Stimulated activated CD4-positive, alpha-beta T cell treated with anti-CD3 and anti-CD28 coated beads, Interleukin-12 subunit alpha, Interleukin-12 subunit beta, amount 100 ng/mL, for 4 hours (primary cell): ENCODE results near the gene MTUS2.

ENCODE experiments used
- DNase-seq: peaks from one replicate; pipeline ENCODE4 v3.0.0-alpha.2; 2020

Gene MTUS2

DNA sequence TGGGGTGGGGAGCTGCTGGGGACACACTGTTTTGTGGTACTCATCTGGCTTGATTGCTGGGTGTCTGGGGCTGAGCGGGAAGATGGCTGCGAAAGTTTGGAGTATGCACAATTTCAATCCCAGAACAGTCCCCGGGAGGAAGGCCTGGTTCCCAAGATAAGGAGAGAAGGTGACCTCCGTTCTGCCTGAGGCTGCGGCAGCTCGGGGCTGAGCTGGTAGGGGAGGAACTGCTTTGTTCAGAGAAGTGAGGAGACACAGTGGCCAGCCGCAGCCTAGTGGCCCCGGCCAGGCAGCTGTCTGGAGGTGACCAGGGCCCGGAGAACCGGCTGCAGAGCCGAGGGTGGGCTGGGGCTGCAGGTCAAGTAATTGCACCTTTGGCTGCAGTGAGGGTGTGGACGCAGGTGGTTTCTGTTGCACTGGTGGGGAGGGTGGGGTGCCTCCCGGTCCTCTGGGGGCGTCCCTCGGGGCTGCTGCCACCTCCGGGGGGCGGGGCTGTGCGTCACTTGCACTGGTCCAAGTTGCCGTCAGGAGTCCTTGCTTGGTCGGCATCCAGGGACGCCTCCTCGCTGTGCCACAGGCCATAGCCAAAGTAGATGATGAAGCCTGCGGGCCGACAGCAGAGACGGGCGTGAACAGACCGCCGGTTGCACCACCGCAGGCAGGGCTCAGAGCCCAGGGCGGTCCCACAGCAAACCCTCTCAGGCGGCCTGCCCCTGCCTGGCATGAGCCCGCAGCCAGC, 694.0 kb downstream of the MTUS2 start:
- no peak for DNase-seq

DNA sequence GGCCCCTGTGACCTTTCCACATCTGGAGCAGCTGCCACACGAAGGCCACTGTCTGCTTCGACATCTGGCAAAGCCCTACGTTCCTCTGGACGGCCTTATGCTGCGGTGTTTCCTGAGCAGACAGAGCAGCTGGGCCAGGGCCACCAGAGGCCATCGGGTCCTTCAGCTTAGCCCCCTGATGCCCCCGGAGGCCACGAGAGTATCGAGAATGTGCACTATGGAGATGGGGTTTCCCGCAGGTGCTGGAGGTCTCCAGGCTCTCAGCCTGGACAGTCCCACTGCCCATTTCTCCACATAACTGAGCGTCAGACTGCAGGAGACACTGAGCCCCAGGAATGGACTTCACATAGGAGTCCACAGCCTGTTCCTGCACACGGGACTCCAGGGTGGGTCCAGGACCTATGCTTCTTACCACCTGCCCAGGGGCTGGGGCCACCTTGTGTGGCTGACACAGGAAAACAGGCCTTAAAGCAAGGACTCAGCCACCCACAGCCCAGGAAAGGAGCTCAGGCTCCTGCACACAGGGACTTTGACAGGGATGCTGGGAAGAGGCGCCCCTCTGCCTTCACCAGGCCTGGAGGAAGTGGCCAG, 694.7 kb downstream of the MTUS2 start:
- no peak for DNase-seq

- DNase-seq, result no peak
Measured at GRCh38 chr13:29515372-29515771, 695.2 kb downstream of the MTUS2 start.

GRCh38 chr13:29516012-29516411, 695.9 kb downstream of the MTUS2 start:
- no peak for DNase-seq

DNA sequence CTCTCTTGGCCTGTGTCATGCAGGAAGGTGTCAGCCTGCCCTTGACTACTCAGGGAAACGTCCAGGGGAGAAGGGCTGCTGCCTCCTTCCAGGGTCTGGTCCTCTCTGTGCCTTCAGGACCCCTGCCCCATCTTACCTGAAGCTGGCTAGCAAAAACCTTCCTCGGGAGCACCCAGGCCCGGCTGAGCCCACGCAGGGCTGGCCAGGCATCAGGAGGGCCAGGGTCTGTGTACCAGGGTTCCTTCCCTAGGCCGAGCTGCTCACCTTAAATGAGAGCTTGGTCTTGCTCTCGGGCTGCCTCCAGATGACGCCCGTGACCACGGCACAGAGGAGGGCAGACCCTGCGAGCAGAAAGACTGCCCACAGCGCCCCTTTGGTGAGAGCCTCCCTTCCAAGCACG, 696.7 kb downstream of the MTUS2 start:
- no peak for DNase-seq

DNA sequence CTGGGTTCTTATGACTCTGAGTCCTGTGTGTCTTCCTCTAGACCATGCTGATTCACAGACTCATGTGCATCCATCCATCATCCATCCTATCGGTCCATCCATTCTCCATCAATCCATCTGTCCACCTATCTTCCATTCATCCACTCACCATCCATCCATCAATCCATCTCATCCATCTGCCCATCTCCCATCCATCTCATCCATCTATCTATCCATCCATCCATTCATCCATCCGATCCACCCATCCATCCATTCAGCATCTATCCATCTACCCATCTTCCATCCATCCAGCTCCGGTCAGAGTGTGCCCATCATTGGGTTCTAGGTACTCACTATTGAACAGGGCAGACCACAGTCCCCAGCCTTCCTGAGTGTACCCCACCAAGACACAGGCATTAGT, 699.8 kb downstream of the MTUS2 start:
- no peak for DNase-seq

- DNase-seq, result no peak
Measured at GRCh38 chr13:29520671-29521070, 700.5 kb downstream of the MTUS2 start.

GRCh38 chr13:29521336-29521735, 701.2 kb downstream of the MTUS2 start:
- DNase-seq, result no peak

- no peak for DNase-seq
Measured at GRCh38 chr13:29522044-29522685, 702.0 kb downstream of the MTUS2 start.

DNA sequence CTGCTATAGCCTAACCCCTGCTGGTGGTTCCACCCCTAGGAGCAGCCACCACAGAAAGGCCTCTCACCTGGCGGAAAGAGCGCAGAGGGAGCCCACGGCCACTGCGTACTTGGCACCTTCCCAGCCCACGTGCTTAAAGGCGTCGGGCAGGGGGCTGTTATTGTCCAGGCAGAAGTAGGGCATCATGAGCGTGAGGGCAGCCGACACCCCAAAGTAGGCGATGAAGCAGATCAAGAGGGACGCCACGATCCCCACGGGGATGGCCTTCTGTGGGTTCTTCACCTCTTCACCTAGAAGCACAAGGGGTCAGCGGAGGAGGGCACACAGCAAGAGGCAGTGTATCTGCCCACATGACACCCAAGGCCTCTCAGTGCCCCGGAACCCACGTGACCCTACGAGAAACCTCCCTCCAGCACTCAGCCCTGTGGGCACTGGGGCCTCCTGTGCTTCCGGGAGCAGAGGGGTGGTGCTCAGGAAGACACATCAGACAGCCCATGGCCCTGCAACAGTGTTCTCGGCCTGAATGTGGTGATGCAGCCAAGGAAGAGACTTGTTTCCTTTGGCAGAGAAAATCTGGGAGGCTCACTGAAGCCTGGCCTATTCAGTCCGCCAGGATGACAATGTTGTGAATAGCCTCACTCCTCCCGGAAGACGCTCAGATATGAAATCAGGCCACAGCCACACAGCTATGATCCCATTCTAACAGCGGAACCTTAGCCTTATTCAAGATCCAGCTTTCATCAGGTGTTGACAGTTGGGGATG, 703.2 kb downstream of the MTUS2 start:
- no peak for DNase-seq

- no peak for DNase-seq
Measured at GRCh38 chr13:29524176-29524575, 704.0 kb downstream of the MTUS2 start.

GRCh38 chr13:29524641-29525040, 704.5 kb downstream of the MTUS2 start:
- no peak for DNase-seq

- no peak for DNase-seq
Measured at GRCh38 chr13:29525757-29526156, 705.6 kb downstream of the MTUS2 start.

- DNase-seq, result no peak
Measured at GRCh38 chr13:29526741-29527140, 706.6 kb downstream of the MTUS2 start.

GRCh38 chr13:29527511-29527910, 707.4 kb downstream of the MTUS2 start:
- DNase-seq, result no peak

- DNase-seq, result no peak
Measured at GRCh38 chr13:29527916-29528315, 707.8 kb downstream of the MTUS2 start.

- DNase-seq, result no peak
Measured at GRCh38 chr13:29529754-29530153, 709.6 kb downstream of the MTUS2 start.

- no peak for DNase-seq
Measured at GRCh38 chr13:29530901-29531300, 710.8 kb downstream of the MTUS2 start.

- DNase-seq, result no peak
Measured at GRCh38 chr13:29532116-29532515, 712.0 kb downstream of the MTUS2 start.

DNA sequence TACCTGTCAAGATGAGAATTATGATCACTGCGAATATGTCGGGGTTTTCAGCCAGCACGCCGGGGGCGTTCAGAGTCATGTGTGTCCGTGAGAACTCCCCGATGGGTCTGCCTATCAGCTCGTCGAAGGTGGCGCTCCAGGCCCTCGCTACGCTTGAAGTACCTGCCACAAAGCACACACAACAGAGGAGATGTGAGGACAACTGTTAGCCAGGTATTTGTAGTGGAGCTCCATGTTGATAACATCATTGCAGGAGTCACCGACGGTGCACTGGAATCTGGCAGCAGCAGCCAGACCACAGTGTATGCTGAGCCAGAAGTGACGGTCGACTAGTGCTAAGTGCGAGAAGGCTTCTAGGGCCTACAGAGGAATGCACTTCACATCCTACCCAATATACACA, 712.7 kb downstream of the MTUS2 start:
- DNase-seq, result no peak

GRCh38 chr13:29534083-29534482, 713.9 kb downstream of the MTUS2 start:
- no peak for DNase-seq

DNA sequence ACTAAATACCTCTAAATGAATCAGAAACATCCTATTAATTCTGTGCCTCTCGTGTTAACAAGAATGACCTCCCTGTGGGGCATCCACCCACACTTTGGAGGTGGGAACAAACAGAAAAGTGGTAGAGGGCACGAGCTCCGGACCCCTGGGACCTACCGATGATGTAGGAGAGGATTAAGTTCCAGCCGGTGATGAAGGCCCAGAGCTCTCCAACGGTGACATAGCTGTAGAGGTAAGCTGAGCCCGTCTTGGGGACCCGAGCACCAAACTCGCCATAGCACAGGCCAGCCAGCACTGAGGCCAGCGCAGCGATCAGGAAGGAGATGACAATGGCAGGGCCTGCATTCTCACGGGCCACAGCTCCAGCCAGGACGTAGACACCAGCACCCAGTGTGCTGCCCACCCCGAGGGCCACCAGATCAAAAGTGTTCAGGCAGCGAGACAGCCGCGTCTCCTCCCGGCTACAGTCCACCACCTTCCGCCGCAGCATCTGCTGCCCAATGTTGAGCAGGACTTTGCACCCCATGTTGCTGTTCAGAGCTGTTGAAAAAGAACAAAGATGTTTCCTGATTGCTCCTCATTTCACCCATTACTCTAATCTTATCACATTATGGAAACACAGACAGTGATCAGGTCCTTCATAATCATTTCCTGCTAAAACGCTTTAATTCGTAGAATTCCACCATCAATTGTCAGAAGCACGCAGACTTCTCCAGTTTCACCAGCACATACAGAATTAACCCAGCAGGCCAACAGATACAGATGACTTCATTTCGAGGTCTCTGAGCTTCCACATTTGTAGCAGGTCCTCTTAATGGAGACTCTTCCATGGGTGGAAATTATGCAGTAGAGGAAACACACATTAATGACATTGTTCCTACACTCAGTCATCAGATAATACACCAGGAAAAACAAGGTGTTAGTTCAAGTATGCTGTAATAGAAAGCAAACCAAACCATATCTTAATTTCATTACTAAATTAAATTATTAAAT, 715.8 kb downstream of the MTUS2 start:
- DNase-seq, result no peak
